HG03342 (cell line): ENCODE measurements around the gene PKD1L1.
"Not testable (repeated sequence)": the region's sequence is repeated elsewhere in the genome, so short reads cannot be mapped to it uniquely, and the experiment has no call there.

Experiments
- ATAC-seq: cut with Tn5 transposase; IDR thresholded peaks from one replicate; pipeline ENCODE4 v1.9.1; 2021; ENCODE audit warnings: mild to moderate bottlenecking, moderate library complexity; ENCODE audit not compliant: unreplicated experiment

PKD1L1 gene

DNA sequence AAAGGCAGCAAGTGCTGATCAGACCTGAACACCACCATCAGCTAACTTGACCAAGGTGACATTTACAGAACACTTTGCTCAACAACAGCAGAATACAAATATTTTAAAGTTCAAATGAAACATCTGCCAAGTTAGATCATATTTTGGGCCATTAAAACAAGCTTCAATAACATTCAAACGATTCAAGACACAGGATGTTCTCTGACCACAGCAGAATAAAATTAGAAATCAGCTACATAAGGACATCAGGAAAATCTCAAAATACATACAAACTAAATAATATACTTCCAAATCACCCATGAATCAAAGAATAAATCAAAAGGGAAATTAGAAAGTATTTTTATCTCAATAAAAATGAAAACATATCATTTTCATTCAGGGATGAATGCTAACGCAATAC lies 173.0 kb downstream of the PKD1L1 start:
- ATAC-seq, result no peak

DNA sequence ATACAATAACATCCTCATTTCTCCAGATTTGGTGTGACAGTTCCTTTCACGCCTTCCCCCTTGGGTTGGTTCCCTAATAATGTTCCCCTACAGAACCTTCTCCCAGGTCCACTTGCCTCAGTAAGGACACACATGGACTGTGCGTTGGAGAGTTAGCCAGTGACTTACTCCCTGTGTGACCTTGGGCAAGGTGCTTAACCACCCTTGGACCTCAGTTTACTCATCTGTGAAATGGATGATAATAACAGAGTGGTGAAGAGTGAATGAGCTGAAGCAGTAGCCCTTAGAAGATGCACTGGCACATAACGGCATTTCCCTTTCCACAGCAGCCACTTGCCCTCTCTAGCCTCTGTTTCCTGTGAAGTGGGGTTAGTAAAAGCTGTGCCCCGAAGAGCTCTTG lies 175.8 kb downstream of the PKD1L1 start:
- ATAC-seq, result no peak

DNA sequence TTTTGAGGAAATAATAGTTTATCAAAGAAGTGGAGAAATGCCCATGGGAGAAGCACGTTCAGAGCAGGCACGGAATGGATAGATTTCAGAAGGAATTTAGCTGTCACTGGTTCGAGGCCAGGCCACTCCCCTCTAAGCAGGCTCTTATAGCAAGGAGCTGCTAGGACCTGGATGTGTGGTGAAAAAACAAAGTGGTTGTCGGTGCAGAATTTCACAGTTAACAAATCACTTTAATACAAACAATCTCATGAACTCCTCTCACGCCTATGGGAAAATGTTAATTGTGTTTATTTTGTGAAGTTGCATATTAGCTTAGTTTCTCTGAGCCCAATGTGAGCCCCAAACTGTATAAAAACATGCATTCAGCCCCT lies 176.3 kb downstream of the PKD1L1 start:
- no peak for ATAC-seq

DNA sequence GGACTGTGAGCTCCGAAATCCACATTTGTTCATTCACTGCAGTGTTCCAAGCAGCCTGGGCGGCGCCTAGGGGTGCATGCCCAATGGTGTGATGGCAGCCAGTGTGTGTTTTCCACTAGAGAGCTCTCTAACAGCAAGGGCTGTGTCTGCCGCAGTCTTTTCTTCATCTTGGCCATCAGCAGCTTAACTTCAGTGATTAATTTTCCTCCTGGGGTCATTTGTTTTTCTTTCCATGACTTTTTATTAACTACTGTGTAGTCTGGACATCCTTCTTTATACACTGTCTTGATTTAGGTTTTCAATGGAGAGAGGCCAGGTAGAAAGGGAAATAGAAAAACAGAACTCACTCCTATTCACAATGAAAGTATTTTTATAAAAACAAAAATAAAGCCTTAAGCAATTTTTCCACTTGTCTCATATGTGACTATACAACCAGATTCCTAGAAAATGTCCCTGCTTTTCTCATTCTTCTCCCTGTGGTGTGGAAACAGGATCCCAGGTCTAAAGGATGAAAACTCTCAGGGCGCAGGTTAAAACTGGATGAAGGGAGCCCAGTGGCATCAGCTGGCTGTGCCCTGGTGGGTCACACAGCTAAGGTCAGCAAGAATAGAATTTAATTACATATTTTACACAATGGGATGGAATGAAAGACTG lies 176.8 kb downstream of the PKD1L1 start:
- no peak for ATAC-seq

DNA sequence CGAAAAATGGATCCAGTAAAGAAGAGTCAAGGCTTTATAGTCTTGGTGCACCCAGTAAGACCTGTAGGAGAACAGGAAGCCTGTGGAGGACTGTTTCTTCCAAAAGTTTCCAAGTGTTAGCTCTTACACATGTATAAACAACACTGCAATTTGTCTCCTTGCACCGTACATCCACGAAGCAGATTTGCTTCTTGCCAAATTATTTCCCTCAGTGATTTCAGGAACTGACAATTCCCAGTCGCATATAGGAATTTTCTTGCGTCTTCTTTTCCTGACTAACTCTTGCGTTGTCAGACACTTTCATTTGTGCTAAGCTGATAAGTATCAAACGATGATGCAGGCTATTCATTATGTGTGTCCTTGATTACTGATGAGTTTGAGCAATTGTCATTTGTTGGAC lies 182.1 kb downstream of the PKD1L1 start:
- no peak for ATAC-seq

DNA sequence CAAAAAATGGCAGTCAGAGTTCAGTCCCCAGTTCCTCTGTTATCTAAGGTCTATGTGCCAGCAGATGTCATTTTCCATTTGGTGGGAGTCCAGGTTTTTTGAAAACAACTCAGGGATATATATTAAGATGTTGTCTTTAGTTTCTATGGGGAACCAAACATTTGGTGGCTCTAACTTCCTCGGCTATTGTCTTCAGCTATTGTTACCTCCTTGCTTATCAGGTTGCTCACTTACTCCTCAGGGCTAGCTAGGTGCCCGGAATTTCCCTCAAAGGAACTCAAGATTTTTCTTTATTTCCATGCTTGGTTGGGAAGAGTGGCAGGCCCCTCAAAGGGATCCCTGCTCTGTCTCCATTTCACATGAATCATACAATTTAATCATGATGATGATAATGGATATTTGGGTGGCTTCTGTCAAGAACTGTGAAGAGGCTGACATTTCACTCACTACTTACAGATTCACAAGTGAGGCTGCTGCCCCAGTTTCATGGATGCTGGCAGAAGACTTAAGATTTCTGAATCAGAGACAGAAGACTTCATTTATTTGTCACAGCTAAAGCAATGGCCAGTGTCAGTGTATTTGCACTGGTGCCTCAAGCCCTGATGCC lies 182.8 kb downstream of the PKD1L1 start:
- ATAC-seq, result no peak

DNA sequence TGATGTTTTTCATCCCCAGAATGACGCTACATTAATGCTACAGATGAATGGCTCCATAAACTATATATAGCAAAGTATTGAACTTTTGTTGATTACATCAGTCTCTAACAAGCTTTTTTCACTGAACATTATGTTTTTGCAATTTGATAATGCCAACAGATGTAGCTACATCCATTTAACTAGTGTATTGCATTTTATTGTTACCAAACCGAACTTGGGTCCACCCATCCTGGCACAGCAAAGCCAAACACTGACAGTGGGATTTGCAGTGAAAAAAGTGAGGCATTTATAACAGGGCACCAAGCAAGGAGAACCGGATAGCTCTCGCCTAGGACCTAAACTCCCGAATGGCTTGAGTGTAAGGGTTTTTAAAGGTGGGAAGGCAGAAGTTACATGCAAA lies 183.5 kb downstream of the PKD1L1 start:
- no peak for ATAC-seq

DNA sequence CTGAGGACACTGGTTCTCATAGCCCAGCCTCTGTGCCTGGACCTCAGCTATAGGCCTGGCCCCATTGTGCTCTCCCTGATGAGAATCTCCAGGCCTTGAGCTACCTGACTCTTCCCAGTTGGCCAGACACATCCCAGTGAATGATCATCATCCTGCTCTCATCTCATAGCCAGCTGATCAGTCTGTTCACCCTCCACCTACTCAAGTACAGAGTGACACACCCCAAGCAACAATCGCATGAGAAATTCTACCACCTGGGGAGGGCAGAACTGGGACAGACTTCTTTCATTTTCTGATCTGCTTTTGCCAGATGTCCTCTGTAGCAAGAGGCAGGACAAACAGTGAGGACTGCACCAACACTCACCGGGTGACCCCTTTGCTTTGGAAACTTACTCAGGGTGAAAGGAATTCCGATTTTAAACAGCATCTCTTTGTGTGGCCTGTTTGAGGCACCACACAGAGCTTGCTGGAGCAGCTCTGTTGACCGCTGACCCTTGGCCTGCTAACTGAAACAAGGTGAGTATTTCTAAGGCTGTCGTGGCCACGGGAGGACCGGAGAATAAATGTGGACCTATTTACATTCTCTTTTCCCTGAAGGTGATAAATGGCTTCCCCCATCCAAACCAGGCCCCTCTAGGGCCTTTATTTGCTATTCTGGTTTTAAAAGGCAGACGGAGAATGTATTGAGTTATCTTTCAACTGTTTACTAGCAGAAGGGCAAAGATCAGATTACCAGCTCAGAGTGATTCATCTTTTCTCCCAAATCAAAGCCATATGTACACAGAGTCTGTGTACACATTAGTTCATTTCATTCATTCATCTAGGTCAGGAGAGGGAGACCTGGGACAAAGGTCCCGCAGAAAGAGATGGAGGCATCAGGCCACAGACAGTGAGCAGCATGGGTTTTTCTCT lies 184.9 kb downstream of the PKD1L1 start:
- ATAC-seq, result no peak

DNA sequence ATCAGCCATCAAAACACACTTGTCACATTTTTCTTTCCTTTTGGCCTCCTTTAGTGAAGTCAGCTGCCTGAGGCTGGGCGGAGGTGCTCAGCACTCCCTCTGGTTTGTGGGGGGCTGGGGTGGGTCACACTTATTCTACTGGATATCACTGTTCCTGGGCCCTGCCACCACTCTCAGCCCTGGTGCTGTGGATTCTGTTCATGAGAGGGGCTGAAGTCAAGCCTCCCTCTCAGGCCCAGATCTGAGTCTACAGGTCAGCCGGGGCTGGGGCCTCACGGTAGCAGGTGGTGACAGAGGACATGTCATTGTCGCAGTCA lies 185.6 kb downstream of the PKD1L1 start:
- no peak for ATAC-seq

DNA sequence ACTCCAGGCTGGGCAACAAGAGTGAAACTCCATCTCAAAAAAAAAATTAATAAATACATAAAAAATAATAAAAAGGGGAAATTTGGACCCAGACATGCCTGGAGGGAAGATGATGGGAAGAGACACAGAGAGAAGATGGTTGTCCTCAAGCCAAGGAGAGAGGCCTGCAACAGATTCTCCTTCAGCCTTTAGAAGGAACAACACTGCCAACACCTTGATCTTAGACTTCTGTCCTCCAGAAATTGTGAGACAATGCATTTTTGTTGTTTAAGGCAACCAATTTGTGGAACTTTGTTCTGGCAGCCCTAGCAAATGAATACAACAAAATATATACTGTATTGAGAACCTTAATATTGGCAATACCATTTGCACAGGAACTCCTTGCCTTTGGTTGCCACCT lies 186.1 kb downstream of the PKD1L1 start:
- ATAC-seq, result no peak

DNA sequence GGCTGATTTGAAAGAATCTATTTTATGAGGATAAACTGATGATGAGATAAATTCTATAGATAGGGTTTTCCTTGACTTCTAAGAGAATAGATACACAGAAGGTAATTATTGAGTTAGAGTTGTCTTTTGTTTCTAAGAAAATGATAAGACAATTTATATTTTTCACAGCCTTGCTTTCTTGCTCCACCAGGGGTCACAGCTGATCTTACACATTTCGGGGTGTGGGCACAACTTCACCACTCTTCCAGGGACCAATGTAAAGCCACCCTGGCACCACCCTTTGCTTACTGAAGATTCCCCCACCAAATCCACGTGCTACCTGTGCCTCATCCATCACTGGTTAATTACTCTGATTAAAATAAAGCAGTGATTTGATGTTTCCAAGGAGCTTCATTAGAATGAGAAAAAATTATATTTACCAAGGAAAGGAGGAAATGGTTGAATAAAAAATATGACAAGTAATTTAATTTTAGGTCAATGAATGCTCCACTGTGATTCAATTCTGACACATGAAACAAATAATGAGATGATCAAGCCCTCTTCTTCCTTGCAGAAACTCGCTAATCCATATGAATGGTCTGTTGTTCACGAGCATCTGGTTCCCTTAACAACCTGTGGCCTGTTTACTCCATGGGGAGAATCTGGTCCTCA lies 189.1 kb downstream of the PKD1L1 start:
- no peak for ATAC-seq

DNA sequence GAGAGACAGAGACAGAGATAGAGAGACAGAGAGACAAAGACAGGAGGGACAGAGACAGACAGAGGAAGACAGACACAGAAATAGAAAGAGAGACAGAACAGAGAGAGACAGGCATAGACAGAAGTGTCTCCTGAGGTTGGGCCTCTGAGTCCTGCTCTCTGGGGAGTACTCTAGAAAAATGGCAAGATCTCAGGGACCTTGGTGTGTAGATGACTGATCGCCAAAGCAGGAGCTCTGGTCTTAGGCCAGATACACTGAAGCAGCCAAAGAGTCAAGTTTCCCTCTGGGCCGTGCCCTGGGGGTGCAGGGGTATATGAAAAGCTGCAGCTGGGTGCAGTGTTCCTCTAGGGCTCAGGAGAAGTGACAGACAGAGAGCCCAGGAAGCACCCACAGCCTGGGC lies 189.7 kb downstream of the PKD1L1 start:
- no peak for ATAC-seq

DNA sequence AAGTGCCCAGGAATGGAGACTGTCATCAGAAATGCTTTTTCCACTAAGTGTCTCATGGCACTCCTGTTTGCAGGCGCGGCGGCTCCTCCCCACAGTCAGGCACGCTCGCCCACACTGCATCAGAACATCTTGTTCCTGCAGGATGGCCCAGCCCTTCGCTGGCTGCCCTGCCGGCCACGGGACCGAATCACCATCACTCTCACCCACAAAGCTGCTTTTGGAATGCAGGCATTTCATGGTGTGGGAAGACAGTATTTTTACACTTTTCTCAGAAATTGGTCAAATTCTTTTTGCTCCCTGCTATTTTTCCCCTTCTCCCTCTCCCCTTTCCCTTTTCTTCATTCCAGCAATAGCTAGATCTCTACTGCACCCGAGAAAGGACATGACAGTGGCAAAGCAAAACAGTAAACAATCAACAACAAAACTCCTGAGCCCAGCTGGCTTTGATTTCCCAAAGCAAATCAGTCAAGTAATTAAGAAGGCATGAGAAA lies 190.3 kb downstream of the PKD1L1 start:
- ATAC-seq, result no peak

DNA sequence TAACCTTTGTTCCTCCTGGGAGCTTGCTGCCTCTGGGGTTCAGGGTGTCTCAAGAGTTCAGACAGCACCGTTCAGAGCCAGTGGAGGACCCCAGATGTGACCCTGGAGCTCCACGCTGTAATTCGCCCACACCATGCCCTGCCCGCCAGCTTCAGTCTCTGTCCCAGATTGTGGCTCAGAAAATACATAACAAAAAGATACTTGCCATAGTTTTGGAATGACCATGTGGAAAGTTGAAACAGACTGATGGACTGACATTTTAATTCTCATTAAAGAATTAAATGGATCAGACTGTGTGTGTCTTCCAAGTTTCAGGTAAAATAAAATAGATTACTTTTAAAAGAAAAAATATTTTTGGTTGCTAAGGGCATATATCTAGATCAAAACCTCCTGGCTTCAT lies 191.6 kb downstream of the PKD1L1 start:
- ATAC-seq, result no peak

DNA sequence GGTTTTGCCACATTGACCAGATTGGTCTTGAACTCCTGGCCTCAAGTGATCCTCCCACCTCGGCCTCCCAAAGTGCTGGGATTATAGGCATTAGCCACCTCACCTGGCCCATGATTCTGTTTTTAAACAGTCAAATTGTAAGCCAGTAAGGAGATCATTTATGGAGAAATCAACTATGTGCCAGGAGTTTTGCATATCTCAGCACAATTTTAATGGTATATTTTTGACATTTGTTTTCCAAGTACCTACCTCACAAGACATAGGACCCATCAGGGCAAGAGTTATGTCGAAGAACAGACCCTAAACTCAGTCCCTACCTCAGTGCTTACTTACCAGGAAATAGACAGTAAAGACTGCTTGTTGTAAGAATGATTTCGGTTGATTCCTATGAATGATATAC lies 193.0 kb downstream of the PKD1L1 start:
- no peak for ATAC-seq

DNA sequence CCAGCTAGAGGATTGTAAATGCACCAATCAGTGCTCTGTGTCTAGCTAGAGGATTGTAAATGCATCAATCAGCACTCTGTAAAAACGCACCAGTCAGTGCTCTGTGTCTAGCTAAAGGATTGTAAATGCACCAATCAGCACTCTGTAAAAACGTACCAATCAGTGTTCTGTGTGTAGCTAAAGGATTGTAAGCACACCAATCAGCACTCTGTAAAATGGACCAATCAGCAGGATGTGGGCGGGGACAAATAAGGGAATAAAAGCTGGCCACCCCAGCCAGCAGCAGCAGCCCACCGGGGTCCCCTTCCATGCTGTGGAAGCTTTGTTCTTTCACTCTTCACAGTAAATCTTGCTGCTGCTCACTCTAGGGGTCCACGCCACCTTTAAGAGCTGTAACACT lies 196.5 kb downstream of the PKD1L1 start:
- not testable (repeated sequence) for ATAC-seq

DNA sequence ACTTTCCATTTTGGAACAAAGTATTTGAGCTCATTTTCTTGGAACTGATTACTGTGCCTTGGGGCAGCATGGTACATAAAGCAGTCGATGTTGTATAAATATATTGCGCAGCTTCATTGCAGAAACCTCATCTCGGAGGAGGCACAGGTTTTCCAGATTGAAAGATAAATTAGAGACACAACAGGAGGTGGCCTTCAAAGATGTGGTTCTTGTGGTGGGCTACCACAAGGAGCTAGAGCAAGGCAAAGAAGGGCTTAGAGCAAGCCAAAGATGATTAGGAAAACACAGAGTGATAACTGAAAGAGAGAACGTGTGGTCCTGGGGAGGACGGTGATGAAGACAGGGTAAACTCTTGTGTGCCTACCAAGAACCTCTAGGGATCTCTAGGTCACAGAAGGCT lies 197.2 kb downstream of the PKD1L1 start:
- ATAC-seq, result no peak

DNA sequence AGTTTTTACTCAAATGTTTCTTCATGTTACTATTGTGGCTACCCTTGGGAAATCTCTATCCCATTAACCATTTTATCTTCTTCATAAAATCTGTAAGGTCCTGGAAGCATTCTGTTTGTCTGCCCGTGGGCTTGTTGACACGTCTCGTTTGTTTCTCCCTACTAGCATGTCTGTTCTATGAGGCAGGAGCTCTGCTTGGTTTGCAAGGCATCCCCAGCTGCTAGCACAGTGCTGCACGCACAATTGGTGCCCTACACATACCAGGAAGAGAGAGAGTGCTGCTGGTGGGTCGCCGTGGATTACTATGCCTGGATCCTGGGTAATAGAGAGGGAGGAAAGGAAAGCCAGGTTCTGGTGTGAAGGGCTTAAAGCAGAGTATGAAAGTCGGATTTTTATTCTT lies 200.2 kb downstream of the PKD1L1 start:
- no peak for ATAC-seq

DNA sequence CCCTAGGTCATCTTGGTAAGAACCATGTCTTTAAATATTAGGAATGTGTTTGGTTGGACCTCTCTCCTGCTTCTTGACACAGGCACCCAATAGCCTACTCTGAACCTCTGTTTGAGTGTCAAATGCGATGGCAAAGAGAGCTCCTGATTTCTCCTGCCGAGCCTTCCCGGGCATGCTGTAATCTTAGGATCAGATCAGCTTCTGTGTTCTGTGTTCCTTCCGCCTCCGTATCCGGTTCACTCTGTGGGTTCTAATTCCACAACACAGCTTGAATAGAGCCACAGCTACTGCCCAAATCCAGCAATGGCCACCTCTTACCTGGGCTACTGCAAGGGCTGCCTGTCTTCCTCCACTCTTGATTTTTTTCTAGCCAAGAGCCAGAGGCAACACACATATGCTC lies 201.1 kb downstream of the PKD1L1 start:
- no peak for ATAC-seq

DNA sequence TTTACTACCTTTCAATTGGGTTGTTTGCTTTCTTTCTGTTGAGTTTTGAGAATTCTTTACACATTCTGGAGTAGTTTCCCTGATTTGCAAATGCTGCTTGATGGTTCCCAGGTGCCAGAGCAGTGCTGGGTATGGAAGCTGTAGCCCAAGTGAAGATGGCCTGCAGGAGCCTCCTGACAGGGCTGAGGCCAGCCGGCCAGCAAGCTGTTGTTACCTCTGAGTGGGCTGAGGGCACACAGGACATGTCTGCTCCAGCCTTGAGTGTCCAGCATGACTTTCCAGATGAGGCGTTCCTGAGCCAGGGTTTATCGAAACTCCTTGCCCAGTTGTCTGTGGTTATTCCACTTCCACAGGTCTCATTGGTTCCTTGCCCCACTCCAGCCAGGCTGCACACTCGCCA lies 201.8 kb downstream of the PKD1L1 start:
- ATAC-seq, result no peak

DNA sequence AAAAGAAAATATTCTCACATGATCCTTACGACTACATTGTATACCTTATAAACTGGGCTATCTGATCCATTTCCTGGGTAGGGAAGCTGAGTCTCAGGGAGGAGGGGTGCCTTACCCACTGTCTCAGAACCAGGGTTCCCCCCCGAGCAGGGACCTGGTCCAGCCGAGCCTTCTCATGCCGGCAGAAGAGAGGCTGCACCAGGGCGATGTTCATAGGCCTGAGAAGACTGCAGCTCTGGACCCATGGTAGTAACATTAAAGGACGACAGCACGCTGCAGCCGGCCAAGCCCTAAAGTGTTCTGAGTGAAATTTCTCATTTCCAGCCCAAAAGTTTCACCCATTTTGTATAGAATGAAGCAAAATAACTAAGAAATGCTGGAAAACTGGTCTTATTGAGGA lies 203.4 kb downstream of the PKD1L1 start:
- no peak for ATAC-seq
